Peyer's patch (tissue), 4 donors: ENCODE results near the gene SMYD1. TPM values are rescaled to one million over a fixed set of nuclear protein-coding genes. Genes with fewer than 3 reads are reported as not detected.

Experiments used
- DNase-seq, 3 donors: peaks; one replicate each; pipeline ENCODE4 v3.0.0-alpha.2; 2017 to 2019
- H3K27ac ChIP-seq, 4 donors: fragments of 200-600 bp; sonication (generic); one replicate each; pipeline ENCODE4 v1.5.1; 2016 to 2019
- H3K27me3 ChIP-seq, 2 donors: fragments of 200-600 bp; sonication (generic); one replicate each; pipeline ENCODE4 v1.5.1; 2019
- H3K36me3 ChIP-seq, 3 donors: fragments of 200-600 bp; sonication (generic); one replicate each; pipeline ENCODE4 v1.5.1; 2016 to 2019
- H3K4me1 ChIP-seq, 4 donors: fragments of 200-600 bp; sonication (generic); one replicate each; pipeline ENCODE4 v1.5.1; 2016 to 2019
- H3K4me3 ChIP-seq, 4 donors: fragments of 200-600 bp; sonication (generic); 1 replicate in 3 of 4; 2 replicates in 1 of 4; pipeline ENCODE4 v1.5.1; 2016 to 2019; ENCODE audit warnings: mild to moderate bottlenecking in 1 of 4
- H3K9me3 ChIP-seq, 4 donors: fragments of 200-600 bp; sonication (generic); one replicate each; pipeline ENCODE4 v1.5.1; 2016 to 2019; ENCODE audit warnings: mild to moderate bottlenecking in 1 of 4
- POLR2A ChIP-seq, 2 donors: fragments of 450-650 bp; IDR thresholded peaks; one replicate each; pipeline ENCODE4 v1.5.1; 2017; ENCODE audit warnings: antibody characterized with exemption in 2 of 2, mild to moderate bottlenecking in 2 of 2, moderate library complexity in 2 of 2
- total RNA-seq, 4 donors: library from RNA; depleted of rRNA; stranded (reverse); fragments of >200 nt; gene quantifications; one replicate each; pipeline ENCODE4 v1.1.0, GENCODE V29; 2016
- TF ChIP-seq, protein P1 (sequence below), 6 experiments: fragments of 450-650 bp in 4 of 6; fragments of 200-600 bp in 2 of 6; sonication (generic) in 1 of 6; IDR thresholded peaks; one replicate each; pipeline ENCODE4 v1.5.1; 2017 to 2019; ENCODE audit warnings: antibody characterized with exemption in 6 of 6, mild to moderate bottlenecking in 3 of 6, moderate library complexity in 1 of 6

The SMYD1 gene
- total RNA-seq, 4 donors from 2014 or later = 0.67 to 2.7 TPM; not detected in 2

DNA sequence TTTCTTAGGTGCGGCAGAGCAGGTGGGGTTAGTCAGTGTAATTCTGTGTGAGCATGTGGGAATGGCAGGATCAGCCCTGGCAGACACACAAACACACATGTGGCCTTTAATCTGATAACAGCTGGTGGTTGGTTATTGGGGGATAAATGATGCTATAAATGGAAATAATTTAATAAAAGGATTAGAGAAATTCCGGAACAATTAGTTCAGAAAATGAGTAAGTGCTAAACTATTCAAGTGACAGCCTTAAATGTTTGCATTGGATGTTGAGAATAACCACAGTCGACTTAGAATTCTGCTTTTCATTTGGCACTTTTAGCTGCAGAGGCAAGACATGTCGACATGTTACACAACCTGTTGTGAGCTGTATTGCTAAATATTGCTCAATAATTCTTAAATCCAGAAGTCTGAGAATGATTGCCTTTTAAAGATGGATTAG, 7.2 kb downstream of the SMYD1 start:
- Histone ChIP-seq H3K27me3 (no peaks in the 10 kb centered on the region), H3K9me3 (no peaks in the 10 kb centered on the region), H3K4me1 (no peaks in the 10 kb centered on the region), H3K4me3 (no peak overlapping the region), H3K27ac (peak overlapping the region in 1 of 4 donors; percentile 23), H3K36me3 (no peaks in the 10 kb centered on the region)
- TF ChIP-seq POLR2A (IDR thresholded peaks at IDR 0.05) = no peak
- TF ChIP-seq, protein P1, sequence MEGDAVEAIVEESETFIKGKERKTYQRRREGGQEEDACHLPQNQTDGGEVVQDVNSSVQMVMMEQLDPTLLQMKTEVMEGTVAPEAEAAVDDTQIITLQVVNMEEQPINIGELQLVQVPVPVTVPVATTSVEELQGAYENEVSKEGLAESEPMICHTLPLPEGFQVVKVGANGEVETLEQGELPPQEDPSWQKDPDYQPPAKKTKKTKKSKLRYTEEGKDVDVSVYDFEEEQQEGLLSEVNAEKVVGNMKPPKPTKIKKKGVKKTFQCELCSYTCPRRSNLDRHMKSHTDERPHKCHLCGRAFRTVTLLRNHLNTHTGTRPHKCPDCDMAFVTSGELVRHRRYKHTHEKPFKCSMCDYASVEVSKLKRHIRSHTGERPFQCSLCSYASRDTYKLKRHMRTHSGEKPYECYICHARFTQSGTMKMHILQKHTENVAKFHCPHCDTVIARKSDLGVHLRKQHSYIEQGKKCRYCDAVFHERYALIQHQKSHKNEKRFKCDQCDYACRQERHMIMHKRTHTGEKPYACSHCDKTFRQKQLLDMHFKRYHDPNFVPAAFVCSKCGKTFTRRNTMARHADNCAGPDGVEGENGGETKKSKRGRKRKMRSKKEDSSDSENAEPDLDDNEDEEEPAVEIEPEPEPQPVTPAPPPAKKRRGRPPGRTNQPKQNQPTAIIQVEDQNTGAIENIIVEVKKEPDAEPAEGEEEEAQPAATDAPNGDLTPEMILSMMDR (IDR thresholded peaks at IDR 0.05) = no peak
- DNase-seq = no peak

DNA sequence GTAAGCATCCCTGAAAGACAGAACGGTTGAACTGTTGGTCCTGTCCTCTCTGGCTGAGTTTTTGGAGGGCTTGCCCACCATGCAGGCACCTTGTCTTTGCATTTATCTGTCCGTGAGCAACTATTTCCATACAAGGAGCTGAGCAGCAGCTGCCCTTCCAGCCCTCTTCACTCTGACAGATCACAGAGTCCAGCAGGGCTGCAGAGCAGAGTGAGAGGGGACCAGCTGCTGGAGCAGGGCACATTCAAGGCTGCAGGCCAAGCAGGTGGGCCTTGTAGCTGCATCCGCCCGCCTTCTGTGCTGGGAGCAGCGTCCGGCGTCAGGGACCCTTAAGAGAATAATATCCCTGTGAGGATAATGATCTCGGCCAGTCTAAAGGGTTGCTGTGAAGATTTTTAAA, 9.5 kb downstream of the SMYD1 start:
- TF ChIP-seq, protein P1 (IDR thresholded peaks at IDR 0.05) = no peak
- no peak for TF ChIP-seq POLR2A (IDR thresholded peaks at IDR 0.05)
- Histone ChIP-seq H3K4me3 (no peak overlapping the region), H3K9me3 (no peaks in the 10 kb centered on the region), H3K27ac (no peak overlapping the region), H3K27me3 (no peaks in the 10 kb centered on the region), H3K4me1 (no peaks in the 10 kb centered on the region), H3K36me3 (no peaks in the 10 kb centered on the region)
- no peak for DNase-seq

DNA sequence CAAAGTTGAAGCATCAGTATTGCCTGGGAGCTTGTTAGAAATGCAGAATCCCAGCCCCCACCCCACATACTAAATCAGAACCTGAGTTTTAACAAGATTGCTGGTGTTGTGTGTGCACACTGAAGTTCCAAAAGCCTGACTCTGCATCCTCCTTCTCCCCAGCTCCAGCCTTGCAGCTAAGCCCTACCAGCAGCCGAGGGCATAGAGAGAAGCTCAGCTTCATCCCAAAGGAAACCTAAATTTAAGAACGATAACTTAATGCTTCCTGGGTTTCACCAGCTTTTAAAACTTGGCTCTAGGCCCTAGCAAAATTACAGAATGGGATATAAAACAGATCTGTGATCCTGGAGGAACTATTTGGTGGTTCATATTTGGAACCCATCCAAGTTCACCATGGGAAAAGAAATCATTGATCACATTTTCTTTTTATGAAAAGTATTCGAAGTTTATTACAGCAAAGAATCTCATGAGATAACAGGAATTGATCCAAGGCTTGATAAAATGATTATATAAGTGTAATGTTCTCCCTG, 11.1 kb downstream of the SMYD1 start:
- Histone ChIP-seq H3K27me3 (no peaks in the 10 kb centered on the region), H3K4me3 (no peak overlapping the region), H3K27ac (no peak overlapping the region), H3K4me1 (no peaks in the 10 kb centered on the region), H3K9me3 (no peaks in the 10 kb centered on the region), H3K36me3 (no peaks in the 10 kb centered on the region)
- TF ChIP-seq, protein P1 (IDR thresholded peaks at IDR 0.05) = no peak
- TF ChIP-seq POLR2A (IDR thresholded peaks at IDR 0.05) = no peak
- no peak for DNase-seq

DNA sequence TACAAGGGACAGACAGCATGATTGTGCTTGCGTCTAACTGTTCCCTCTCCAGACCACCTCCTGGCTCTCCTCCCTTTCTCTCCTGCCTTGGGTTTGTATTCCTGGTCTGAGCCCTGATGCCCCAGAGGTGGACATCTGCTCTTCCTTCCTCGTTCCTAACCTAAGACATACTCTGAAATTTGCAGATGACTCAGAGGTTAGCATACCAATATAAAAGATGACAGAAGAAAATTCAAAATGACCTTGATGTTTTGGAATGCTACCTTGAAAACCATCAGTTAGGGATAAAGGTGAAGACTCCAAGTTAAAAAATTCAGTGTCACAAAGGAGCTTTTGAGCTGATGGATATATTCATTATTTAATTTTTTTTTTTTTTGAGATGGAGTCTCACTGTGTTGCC, 12.9 kb downstream of the SMYD1 start:
- no peak for DNase-seq
- H3K36me3 ChIP-seq = no peaks in the 10 kb centered on the region
- H3K27ac ChIP-seq = no peak overlapping the region
- no peaks in the 10 kb centered on the region for H3K9me3 ChIP-seq
- H3K4me3 ChIP-seq = no peak overlapping the region
- TF ChIP-seq POLR2A (IDR thresholded peaks at IDR 0.05) = no peak
- TF ChIP-seq, protein P1 (IDR thresholded peaks at IDR 0.05) = no peak
- no peaks in the 10 kb centered on the region for H3K4me1 ChIP-seq
- H3K27me3 ChIP-seq = no peaks in the 10 kb centered on the region

DNA sequence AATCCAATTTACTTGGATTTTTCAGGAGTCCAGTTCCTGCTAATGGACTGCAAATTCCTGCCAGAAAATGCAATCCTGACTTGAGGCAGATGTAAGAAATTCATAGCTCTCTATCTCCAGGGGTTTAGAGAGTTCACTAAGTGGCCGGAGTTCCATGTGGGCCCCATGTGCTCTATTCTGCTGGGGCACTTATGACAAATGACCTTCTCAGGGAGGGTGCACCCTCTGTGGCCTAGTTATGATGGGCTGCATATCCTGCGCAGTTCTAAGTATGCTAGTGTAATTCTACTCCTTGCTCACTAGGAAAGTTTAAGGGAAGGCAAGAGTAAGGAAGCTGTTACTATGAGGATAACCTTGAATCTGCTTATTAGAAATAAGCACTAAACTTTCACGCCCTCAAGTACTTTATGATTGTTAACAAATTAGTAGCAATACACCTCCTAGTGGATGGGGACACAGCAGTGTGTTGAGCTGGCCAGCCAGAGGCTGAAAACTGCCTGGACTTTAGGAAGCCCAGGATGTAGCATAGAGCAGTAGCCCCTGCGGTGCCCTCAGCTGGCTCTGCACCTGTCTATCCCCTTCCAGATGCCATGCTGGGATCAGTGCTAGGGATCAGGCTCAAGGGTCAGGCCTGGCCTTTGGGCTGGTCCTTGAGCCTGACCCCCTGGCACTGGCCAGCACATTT, 14.4 kb downstream of the SMYD1 start:
- H3K4me1 ChIP-seq = no peaks in the 10 kb centered on the region
- no peak overlapping the region for H3K27ac ChIP-seq
- TF ChIP-seq, protein P1 (IDR thresholded peaks at IDR 0.05) = no peak
- no peak for TF ChIP-seq POLR2A (IDR thresholded peaks at IDR 0.05)
- no peak overlapping the region for H3K4me3 ChIP-seq
- H3K27me3 ChIP-seq = no peaks in the 10 kb centered on the region
- H3K36me3 ChIP-seq = no peaks in the 10 kb centered on the region
- DNase-seq = no peak
- no peaks in the 10 kb centered on the region for H3K9me3 ChIP-seq
